ENCODE data around the gene TIMM10.
A peak's percentile ranks its signal among the peaks of the same experiment; 100 is the strongest.

TIMM10 gene, protein sequence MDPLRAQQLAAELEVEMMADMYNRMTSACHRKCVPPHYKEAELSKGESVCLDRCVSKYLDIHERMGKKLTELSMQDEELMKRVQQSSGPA

DNA sequence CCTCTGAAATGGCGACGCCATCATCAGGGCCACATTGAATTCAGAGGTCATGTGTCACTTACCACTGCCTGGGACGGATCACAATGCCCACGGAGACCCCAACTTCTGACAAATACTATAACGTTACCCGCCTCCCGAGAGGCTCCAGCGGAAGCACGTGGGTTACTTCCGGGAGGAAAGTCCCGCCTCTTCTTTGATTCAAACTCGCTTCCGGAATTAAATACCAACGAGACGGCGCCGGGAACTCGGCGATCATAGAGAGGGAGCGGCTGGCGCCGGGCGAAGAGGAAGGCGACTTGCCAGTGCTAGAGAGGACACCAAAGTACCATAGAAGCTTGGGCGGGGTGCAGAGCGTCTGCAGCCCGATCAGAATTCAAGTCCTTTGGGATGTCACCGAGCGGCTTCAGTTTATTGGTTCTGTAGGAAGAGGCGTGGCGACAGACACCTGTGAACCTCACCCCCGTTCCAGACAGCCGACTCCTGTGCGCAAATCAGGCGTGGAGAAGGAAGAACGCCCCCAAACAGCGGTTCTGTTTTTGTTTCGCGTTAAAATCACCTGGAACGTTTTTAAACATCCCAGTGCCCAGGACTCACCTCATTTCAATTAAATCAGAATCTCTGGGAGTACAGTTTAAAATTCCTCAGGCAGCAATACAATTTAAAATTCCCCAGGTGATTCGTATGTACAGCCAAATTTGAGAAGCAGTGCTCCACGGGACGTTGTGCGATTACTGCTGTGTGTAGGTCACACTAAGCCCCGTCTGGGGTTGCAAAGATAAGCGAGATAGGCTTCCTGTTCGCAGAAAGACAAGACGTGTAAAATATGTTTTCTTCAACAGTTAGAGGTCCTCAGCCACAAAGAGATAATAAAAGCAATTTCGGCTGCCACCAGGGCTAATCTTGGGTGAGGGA lies at the start of gene TIMM10:
TIMM10 (minus strand) TSS at position 159 of the 912 bp plus-strand sequence. CDS start 565 bp downstream, outside the sequence.
- peak; percentile 96 for DNase-seq (ENCODE audit: low spot score)

DNA sequence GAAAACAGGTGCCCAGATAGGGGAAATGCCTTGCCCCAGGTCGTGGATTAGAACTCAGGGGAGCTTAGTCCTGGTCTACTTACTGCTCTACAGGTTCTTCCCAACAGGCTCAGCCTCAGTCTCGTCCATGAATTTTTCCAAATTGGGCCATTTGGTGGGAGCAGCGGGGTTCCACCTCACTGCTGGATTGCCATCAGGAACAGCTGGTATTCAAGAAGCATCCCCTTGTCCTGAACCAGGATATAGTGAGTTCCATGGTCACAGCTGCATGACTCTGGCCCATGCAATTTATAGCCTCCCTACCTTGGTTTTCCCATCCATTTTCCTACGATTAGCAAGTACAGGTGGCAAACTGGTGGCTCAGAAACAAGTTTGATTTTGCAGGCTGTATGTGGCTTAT lies 43.5 kb upstream of the TIMM10 start:
- DNase-seq (ENCODE audit: low spot score): no peak

DNA sequence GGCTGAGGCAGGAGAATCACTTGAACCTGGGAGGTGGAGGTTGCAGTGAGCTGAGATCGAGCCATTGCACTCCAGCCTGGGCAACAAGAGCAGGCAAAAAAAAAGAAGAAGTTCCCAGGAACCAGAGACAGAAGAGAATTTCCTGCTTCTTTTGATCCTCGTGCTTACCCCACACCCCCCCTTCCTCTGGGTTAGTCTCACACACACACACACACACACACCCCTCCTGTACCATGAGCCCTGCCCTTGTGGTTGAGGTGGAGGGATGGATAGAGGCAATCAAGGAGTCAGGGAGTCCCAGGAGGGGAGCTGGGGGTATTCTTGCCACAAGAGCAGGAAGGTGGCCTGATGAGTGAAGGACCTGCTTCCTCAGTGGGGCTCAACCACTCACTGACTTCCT lies 41.1 kb upstream of the TIMM10 start:
- no peak for DNase-seq (ENCODE audit: low spot score)

DNA sequence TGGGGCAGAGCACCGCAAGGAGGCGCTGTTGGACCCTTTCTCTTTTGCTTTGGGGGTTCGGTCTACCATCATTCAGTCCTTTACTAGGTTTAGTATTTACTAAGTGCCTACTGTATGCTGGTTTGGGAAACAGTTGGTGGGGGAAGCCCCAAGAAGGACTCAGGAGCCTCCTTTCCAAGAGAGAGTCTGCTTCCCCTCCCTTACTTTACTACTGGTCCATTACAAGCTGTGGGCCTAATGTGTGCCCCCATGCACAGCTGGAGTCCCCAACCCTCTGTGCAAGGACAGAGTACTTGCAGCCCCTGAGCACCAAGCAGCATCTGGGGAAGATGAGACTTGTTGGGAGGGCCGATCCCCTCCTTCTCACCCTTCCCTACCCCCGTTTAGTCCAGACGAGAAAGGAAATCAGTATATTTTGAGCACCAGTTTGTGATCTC lies 37.8 kb upstream of the TIMM10 start:
- no peak for DNase-seq (ENCODE audit: low spot score)

DNA sequence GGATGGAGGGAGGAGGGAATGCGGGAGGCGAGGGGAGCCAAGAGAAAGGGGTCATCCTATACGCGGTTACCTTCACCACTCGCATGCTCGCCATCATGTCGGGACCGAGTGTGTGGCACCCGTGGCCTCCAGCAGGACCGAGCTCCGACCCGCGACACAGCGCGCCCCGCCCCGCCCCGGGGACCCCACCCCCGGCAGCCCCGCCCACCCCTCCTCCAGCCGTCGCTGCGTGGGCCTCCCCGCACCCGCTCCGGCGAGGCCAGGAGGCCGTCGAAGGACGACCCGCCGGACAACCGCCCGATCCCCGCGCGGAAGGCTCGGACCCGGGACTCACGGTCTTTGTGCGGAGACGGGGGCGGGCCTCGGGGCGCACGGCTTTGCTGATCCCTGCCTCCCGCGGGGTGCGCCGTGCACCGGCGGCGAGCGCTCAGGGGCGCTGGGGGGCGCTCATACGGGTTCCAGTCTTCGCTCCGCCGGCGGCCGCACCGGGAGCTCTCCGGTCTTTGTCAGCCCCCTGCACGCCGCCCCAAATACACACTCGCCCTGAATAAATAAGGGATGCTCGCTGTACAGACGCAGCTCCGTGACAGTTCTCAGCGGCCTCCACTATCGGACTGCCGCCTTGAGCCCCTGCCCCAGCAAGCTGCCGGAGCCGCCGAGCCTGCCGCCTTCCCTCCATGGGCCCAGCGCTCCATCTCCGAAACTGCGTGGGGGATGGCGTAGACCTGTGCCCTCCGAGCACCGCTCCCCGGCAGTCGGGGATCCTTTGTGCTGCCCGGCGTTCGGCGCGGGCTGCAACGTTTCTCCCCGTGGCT lies 37.2 kb upstream of the TIMM10 start, which contains the start of gene UBE2L6:
UBE2L6 (minus strand) TSS at position 158 of the 815 bp plus-strand sequence; CDS start at position 97, 61 bp downstream.
- peak; percentile 89 for DNase-seq (ENCODE audit: low spot score)

DNA sequence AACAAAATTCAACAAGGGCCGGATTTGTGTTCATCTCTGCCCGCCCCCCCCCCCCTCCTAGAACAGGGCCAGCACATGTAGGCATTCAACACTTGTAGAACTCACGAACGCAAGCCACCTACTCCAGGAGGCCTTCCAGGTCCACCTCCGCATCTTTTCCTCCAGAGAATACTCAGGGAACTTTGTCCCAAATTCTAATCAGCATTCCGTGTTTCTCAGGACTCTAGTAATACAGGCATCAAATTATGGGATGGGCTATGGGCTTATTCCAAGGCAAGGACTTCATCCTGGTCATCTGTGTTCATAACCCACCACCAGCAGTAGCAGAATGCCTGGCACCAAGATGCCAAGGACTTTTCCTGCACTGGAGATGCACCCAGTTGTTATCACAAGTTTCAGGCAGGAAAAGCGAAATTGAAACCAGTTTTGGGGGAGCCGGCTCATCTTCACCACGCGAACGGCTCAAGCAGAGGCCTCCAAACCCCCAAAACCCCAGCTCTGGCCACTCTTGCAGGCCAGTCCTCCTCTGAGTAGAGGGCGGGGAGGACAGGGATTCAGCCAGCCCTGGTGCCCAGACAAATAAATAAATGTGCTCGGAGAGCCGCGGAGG lies 36.5 kb upstream of the TIMM10 start:
- no peak for DNase-seq (ENCODE audit: low spot score)

DNA sequence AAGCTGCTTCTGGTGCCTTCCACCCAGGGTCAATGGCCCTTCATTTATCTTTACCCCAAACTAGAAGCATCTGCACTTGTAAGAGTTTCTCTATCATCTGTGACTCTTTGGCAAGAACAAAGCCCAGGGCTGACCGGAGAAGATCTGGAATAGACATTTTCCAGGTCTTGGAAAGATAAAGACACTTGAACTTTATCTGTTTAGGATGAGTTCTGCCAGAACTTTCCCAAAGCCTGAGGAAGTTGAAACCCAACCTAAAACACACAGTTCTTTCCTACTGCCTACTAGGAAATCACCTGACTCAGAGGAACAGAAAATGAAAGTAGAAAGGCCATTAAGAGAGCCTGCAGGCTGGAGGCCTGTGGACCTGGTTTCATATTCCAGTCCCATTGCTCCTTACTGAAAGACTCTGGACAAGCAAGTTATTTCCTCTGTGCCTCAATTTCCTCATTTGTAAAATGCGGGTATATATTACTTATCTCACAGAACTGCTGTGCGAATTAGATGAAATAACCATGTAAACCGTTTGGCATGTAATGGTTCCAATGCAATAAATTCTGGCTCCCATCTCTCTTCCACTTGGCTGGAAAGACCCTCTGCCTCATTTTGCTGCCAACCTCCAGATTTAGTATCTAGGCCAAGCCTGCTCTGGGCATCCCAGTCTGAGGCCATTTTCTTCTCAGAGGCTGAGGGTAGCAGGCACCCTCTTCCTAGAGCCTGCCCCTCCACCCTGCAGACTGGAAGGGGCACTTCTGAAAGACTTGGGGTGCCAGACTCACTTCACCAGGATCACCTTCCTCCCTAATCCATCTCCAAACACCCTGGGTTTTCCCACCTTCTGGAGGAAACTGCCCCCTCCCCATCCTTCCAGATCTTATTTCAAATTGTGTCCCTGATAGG lies 35.7 kb upstream of the TIMM10 start:
- no peak for DNase-seq (ENCODE audit: low spot score)

DNA sequence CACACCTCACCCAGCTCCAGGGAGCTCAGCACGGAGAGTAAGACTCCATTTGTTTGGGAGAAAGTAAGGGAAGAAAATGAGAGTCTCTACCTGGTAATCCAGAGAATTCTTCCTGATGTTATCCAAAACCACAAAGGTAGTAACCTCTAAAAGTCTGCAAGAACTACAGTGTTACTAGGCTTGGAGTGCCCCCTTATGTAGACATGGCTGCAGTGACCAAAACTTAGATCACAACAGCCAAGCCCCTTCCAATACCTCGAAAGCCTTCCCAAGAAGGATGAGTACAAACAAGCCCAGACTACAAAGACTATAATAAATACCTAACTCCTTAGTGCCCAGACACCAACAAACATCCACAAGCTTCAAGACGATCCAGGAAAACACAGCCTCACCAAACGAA lies 32.0 kb upstream of the TIMM10 start:
- no peak for DNase-seq (ENCODE audit: low spot score)

DNA sequence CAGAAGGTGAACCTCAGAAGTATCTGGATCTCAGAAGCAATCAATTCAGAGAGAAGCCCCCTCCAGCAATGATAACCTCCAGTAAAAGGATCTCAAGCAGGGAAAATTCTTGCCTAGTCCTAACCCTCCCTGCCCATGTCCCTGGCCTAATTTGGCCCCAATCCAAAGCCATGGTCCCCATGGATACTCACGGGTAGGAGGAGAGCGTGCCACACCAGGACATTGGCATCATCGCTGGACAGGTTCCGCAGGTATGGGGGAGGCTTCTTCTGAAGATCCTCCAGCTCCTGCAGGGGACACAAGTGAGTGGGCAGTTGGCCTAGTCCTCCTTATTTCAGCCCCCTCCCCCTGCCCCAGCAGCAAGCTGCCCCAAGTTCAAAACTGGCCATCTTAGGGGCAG lies 29.6 kb upstream of the TIMM10 start:
- DNase-seq (ENCODE audit: low spot score): no peak

DNA sequence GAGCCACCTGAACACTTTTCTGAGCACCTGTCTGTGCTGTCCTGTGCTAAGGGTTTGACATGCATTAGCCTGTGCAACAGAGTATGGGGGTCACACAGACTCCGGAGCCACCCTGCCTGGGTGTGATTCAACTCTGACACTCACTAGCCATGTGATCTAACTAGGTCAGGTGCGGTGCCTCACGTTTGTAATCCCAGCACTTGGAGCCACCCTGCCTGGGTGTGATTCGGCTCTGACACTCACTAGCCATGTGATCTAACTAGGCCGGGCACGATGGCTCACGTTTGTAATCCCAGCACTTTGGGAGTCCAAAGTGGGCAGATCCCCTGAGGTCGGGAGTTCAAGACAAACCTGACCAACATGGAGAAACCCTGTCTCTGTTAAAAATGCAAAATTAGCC lies 25.5 kb upstream of the TIMM10 start:
- DNase-seq (ENCODE audit: low spot score): no peak

DNA sequence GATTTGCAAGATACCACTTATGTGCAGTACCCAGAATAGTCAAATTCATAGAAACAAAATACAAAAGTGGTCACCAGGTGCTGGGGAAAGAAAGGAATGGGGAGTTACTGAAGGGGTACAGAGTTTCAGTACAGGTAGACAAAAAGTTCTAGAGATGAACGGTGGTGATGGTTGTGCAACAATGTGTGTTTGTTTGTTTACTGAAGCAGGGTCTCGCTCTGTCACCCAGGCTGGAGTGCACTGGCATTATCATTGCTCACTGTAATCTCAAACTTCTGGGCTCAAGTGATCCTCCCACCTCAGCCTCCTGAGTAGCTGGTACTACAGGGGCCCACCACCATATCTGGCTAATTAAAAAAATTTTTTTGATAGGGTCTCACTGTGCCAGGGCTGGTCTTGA lies 24.8 kb upstream of the TIMM10 start:
- DNase-seq (ENCODE audit: low spot score): no peak

DNA sequence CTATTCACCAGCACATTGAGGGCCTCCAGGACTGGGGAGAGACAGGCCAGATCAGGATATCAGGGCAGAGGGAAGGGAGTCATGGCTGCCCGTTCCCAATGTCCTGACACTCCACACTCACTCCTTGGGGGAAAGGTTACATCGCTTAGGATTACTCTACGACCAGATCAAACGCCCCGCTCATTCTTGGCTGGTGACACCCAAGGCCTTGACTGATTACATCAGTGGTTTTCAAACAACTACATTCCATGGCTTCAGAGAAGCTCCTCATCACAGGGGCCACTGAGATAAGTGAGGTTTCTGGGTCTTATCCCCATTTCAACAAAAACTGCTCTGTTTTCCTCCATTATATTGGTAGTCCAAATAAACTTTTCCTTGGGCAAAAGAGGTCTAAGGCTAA lies 21.9 kb upstream of the TIMM10 start:
- no peak for DNase-seq (ENCODE audit: low spot score)

DNA sequence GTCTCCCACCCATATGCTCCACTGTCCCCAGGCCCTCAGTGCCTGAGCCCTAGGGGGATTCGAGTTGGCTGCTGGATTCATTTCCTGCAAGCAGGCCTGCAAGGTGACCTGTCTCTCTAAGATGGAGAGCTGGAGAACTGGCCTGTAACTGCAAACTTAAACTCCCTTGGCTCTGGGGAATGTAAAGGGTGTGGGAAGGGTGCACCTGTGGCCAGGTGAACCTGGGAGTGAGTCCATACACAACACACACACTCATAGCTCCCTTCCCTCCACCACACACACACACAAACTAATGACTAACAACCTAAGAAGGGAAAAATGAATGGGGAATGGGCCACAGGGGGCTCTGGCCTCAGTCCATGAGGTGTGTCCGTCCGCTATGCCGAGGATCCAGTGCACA lies 21.4 kb upstream of the TIMM10 start:
- DNase-seq (ENCODE audit: low spot score): no peak

DNA sequence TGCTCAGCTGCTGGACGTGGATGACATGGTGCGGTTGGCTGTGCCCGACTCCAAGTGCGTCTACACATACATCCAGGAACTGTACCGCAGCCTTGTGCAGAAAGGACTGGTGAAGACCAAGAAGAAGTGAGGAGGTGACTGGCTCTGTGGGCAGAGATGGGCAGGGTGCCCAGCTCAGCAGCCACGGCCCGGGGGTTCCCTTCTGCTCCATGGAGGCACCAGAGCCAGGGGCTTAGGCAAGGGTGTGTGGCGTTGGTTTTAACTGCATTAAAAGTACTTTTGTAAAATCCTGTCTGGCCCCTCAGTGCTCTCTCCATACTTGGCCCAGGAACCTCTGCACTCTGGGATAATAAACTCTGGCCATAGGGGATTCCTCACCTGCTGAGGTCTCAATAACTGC lies 19.4 kb upstream of the TIMM10 start:
- no peak for DNase-seq (ENCODE audit: low spot score)

DNA sequence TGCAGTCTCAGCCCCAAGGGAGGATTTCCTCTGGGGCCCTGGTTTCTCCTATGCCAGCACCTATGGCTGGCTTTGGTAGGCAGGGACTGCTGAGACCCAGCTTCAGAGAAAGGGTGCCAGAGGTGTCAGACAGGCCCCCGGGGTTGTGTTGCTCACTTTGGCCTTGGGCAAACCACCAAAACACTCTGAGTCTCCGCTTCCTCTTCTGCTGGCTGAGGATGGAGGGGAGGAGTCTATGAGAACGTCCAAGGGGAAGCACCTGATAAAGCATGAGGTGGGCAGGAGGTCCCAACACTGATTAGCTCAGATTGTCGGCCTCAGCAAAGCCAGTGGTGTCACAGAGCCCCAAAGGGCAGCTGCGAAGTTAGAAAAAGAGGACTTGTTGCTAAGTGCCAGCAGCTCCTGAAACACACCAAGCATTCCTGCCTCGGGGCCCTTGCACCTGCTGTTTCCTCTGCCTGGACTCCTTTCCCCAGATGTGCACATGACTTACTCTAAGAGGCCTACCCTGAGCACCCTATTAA lies 17.4 kb upstream of the TIMM10 start:
- DNase-seq (ENCODE audit: low spot score): no peak

DNA sequence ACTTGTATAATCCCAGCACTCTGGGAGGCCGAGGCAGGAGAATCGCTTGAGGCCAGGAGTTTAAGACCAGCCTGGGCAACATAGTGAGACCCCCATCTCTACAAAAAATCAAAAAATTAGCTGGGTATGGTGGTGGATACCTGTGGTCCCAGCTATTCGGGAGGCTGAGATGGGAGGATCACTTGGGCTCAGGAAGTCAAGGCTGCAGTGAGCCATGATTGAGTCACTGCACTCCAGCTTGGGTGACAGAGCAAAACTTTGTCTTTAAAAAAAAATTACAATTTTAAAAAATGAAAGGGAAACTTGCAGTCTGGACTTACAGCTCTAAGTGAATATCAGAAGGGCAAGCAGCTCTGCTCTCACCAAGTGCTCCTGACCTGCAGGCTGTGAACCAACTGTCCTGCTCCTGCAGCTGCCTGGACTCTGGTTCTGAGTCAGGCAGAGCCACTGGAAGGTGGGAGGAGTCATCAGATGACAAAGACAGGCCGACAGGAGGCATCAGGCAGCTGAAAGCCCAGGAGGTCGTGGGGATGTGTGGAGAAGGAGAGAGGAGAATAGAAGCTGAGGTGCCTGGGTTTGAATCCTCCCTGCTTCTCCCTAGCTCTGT lies 16.4 kb upstream of the TIMM10 start:
- no peak for DNase-seq (ENCODE audit: low spot score)

DNA sequence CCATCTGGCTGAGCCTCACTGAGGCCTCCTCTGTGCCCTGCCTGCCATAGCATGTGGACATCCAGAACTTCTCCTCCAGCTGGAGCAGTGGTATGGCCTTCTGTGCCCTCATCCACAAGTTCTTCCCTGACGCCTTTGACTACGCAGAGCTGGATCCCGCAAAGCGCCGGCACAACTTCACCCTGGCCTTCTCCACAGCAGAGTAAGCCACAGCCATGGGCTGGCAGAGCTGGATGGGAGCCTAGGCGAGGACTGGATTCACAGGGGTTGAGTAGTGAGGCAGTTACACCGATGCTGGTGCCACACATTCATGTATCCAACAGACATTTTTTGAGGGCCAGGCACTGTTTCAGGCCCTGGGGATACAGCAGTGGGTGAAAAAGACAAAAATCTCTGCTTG lies 15.9 kb upstream of the TIMM10 start:
- DNase-seq (ENCODE audit: low spot score): no peak

DNA sequence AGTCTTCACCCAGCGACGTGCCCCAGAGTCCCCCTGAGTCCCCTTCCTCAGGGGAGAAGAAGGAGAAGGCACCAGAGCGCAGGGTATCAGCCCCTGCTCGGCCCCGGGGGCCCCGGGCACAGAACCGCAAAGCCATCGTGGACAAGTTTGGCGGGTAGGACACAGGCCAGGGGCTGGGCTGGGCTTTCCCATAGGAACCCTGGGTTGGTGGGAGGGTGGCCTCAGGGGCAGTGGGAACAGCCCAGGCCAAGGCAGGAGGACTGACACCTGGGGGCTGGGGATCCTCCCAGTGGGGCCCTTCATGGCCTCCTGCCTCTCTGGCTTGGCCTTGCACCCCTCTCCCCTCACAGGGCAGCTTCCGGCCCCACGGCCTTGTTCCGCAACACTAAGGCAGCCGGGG lies 15.3 kb upstream of the TIMM10 start:
- no peak for DNase-seq (ENCODE audit: low spot score)

DNA sequence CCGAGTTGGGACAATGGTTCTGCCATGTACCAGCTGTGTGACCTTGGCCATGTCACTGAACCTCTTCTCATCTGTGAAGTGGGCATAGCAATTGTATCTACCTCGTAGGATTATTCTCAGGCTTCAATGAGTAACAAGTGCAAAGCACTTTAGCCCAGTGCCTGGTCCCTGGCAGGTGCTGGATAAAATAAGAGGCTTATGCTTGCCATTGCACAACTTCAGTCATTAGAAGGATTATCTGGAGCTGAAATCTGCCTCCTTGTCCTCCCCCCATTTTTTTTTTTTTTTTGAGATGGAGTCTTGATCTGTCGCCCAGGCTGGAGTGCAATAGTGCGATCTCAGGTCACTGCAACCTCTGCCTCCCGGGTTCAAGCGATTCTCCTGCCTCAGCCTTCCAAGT lies 14.0 kb upstream of the TIMM10 start:
- no peak for DNase-seq (ENCODE audit: low spot score)

DNA sequence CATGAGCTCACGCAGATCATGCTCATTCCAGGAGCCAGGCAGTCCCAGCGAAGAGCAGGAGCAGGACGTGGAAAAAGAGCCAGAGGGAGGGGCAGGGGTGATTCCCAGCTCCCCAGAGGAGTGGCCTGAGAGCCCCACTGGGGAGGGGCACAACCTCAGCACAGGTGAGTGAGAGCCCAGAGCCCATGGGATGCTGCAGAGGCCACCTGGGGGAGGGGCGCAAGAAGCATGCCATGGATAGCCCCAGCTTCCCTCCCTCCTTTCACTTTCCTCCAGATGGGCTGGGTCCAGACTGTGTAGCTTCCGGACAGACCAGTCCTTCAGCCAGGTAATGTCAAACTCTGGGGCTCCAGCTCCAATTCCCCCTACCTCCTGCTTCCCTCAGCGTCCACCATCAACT lies 13.0 kb upstream of the TIMM10 start:
- DNase-seq (ENCODE audit: low spot score): no peak

DNA sequence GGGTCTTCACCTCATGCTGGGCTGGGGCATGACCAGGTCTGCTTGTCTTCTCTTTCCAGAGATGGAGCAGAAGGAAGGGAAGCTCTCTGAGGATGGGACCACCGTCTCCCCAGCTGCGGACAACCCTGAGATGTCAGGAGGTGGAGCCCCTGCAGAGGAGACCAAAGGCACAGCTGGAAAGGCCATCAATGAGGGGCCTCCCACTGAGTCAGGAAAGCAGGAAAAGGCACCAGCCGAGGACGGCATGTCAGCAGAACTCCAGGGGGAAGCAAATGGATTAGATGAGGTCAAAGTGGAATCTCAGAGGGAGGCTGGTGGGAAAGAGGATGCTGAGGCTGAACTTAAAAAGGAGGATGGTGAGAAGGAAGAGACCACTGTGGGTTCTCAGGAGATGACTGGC lies 12.0 kb upstream of the TIMM10 start:
- no peak for DNase-seq (ENCODE audit: low spot score)
